B cell (primary cell): ENCODE data around the gene STAP1. TPM values are rescaled to one million over a fixed set of nuclear protein-coding genes. Genes with fewer than 3 reads are reported as not detected.
A peak's percentile ranks its signal among the peaks of the same experiment; 100 is the strongest.

ENCODE experiments used
- ATAC-seq: fragments of 200-7000 bp; cut with Tn5 transposase; one replicate; pipeline ENCODE4 v1.10.0; 2021; ENCODE audit warnings: low read depth, mild to moderate bottlenecking, moderate number of reproducible peaks, moderate library complexity
- CTCF ChIA-PET: fragments of 350-600 bp; sonication (Branson Sonifier 250); formaldehyde crosslinking; loops from one replicate; lab custom pipeline; 2021; ENCODE audit warnings: antibody characterized with exemption, inconsistent platforms; lab: Charles Lee
- POLR2A ChIA-PET: fragments of 350-600 bp; sonication (Branson Sonifier 250); formaldehyde crosslinking; loops from one replicate; lab custom pipeline; 2021; ENCODE audit warnings: antibody characterized with exemption; lab: Charles Lee
- DNase-seq: peaks from one replicate; pipeline ENCODE4 v3.0.0; 2013
- H2AFZ ChIP-seq: 2 replicates; pipeline ENCODE4 v1.6.1; 2012; ENCODE audit warnings: mild to moderate bottlenecking, low read depth, low read length; ENCODE audit not compliant: insufficient read depth, poor library complexity, severe bottlenecking
- H3K27ac ChIP-seq, 2 donors: 1 replicate in 1 of 2; 2 replicates in 1 of 2; pipeline ENCODE4 v1.5.1; 2012 to 2013; ENCODE audit warnings: low read length in 2 of 2, mild to moderate bottlenecking in 2 of 2, moderate library complexity in 1 of 2
- H3K27me3 ChIP-seq, 4 experiments: fragments of 200-600 bp in 1 of 4; sonication (generic) in 1 of 4; replicated peaks in 1 of 4; 1 replicate in 2 of 4; 2 replicates in 2 of 4; pipeline versions ENCODE4 v1.6.1 to v1.7.0; 2013 to 2016; ENCODE audit warnings: low read length in 3 of 4, mild to moderate bottlenecking in 2 of 4, mixed read lengths in 1 of 4, moderate library complexity in 1 of 4; ENCODE audit not compliant: insufficient read depth in 4 of 4, control insufficient read depth in 3 of 4; ENCODE audit errors: control extremely low read depth in 1 of 4
- H3K36me3 ChIP-seq, 2 experiments: replicated peaks in 1 of 2; 1 replicate in 1 of 2; 2 replicates in 1 of 2; pipeline versions ENCODE4 v1.6.1 to v1.7.1; 2013; ENCODE audit warnings: low read length in 1 of 2; ENCODE audit not compliant: insufficient read depth in 2 of 2, control insufficient read depth in 1 of 2; ENCODE audit errors: control extremely low read depth in 1 of 2, extremely low read depth in 1 of 2
- H3K4me1 ChIP-seq, 2 donors: fragments of 200-600 bp in 1 of 2; sonication (generic) in 1 of 2; 1 replicate in 1 of 2; 2 replicates in 1 of 2; pipeline versions ENCODE4 v1.5.1 to v1.6.1; 2013 to 2017; ENCODE audit warnings: low read length in 2 of 2; ENCODE audit not compliant: control insufficient read depth in 2 of 2, insufficient read depth in 2 of 2
- H3K4me2 ChIP-seq: replicated peaks from 2 replicates; pipeline ENCODE3; 2012; ENCODE audit warnings: mild to moderate bottlenecking, low read depth, low read length; ENCODE audit not compliant: poor library complexity, severe bottlenecking
- H3K4me3 ChIP-seq, 5 experiments: fragments of 200-600 bp in 1 of 5; sonication (generic) in 1 of 5; 1 replicate in 3 of 5; 2 replicates in 2 of 5; pipeline versions ENCODE4 v1.5.1 to v1.7.0; 2011 to 2016; ENCODE audit warnings: low read length in 4 of 5, mild to moderate bottlenecking in 4 of 5, low read depth in 2 of 5, control low read depth in 1 of 5, moderate library complexity in 1 of 5; ENCODE audit not compliant: insufficient read depth in 1 of 5; ENCODE audit errors: control extremely low read depth in 1 of 5, extremely low read depth in 1 of 5
- H3K79me2 ChIP-seq: fragments of 200-600 bp; sonication (generic); one replicate; pipeline ENCODE4 v1.6.0; 2016; ENCODE audit warnings: low read length; ENCODE audit not compliant: control insufficient read depth, insufficient read depth
- H3K9ac ChIP-seq: fragments of 200-600 bp; sonication (generic); 2 replicates; pipeline ENCODE4 v1.6.1; 2017; ENCODE audit warnings: mild to moderate bottlenecking, low read length, moderate library complexity
- H3K9me3 ChIP-seq, 3 donors: one replicate each; pipeline versions ENCODE4 v1.6.1 to v1.7.1; 2013; ENCODE audit warnings: low read length in 2 of 3; ENCODE audit not compliant: control insufficient read depth in 2 of 3, insufficient read depth in 1 of 3; ENCODE audit errors: control extremely low read depth in 1 of 3
- H4K20me1 ChIP-seq: 2 replicates; pipeline ENCODE4 v1.6.0; 2012; ENCODE audit warnings: mild to moderate bottlenecking, low read length; ENCODE audit not compliant: insufficient read depth, control insufficient read depth, poor library complexity, severe bottlenecking
- H3K27ac Mint-ChIP-seq: one replicate; pipeline ENCODE4 v1.8.0; 2021; ENCODE audit warnings: mixed read lengths
- H3K27me3 Mint-ChIP-seq: one replicate; pipeline ENCODE4 v1.8.0; 2021; ENCODE audit warnings: mixed read lengths
- H3K4me1 Mint-ChIP-seq: one replicate; pipeline ENCODE4 v1.8.0; 2021; ENCODE audit warnings: mixed read lengths
- H3K4me3 Mint-ChIP-seq: one replicate; pipeline ENCODE4 v1.8.0; 2021; ENCODE audit warnings: mixed read lengths
- H3K9me3 Mint-ChIP-seq: one replicate; pipeline ENCODE4 v1.8.0; 2022; ENCODE audit warnings: mixed read lengths; ENCODE audit not compliant: insufficient read depth
- CTCF ChIP-seq: fragments of 200-600 bp; IDR thresholded peaks from one replicate; pipeline ENCODE4 v1.8.0; 2022; ENCODE audit warnings: antibody characterized with exemption, mild to moderate bottlenecking
- EZH2 ChIP-seq: IDR thresholded peaks from 2 replicates; pipeline ENCODE4 v1.6.1; 2012; ENCODE audit warnings: borderline replicate concordance, low read depth, mild to moderate bottlenecking, moderate library complexity, low read length; ENCODE audit not compliant: insufficient read depth, poor library complexity, severe bottlenecking
- WGBS: methylation state at CpG from one replicate; pipeline ENCODE4 v1.1.5; 2013; ENCODE audit warnings: missing lambda C conversion rate; ENCODE audit not compliant: insufficient coverage; 5-methylcytosine and 5-hydroxymethylcytosine counted together
- intact Hi-C: fragments of 100-400 bp; cut with micrococcal nuclease; formaldehyde crosslinking; loops from one replicate; pipeline ENCODE4 v1.10.0; 2022
- polyA plus RNA-seq: library from polyadenylated mRNA; depleted of rRNA; stranded (reverse); fragments of >200 nt; gene quantifications from 2 replicates; pipeline ENCODE4 v1.2.3, GENCODE V29; 2012
- total RNA-seq, 2 donors: library from RNA; stranded (reverse); fragments of 120-200 nt in 1 of 2; gene quantifications; 1 replicate in 1 of 2; 2 replicates in 1 of 2; pipeline versions ENCODE4 v1.2.3 to v1.2.4, GENCODE V29; 2013 to 2022

Gene STAP1
- total and polyA plus RNA-seq, 2 donors (not counting 1 experiment from before 2014, with no cell fraction given) = 52.6 to 63.0 TPM

GRCh38 chr4:67575232-67576058 is 16.9 kb downstream of the STAP1 start:
- H3K4me1 Mint-ChIP-seq = peaks cover 70% of the 10 kb centered on the region
- WGBS = no CpG with 5 or more reads among the region's 13 CpGs
- no peaks in the 10 kb centered on the region for H3K27me3 Mint-ChIP-seq

More at GRCh38 chr4:67575232-67576058, 16.9 kb downstream of the STAP1 start:
- intact Hi-C loops = loop anchor here (1.0 kb wide), 3 partner anchors 17 to 30 kb away; partner anchors contain the start of genes CENPC and STAP1
- H3K4me3 Mint-ChIP-seq = peak overlapping the region; percentile 55
- peak overlapping the region; percentile 55 for H2AFZ ChIP-seq
- H3K27me3 ChIP-seq = no peaks in the 10 kb centered on the region
- peaks cover 57% of the 10 kb centered on the region for H3K79me2 ChIP-seq
- ATAC-seq = peak; percentile 91
- H3K27ac ChIP-seq = peak overlapping the region; percentile 76 to 92
- H3K27ac Mint-ChIP-seq = peak overlapping the region; percentile 69
- TF ChIP-seq EZH2 = no peak
- TF ChIP-seq CTCF = no peak
- H3K9me3 ChIP-seq = no peaks in the 10 kb centered on the region
- DNase-seq = peak; percentile 83
- H3K36me3 ChIP-seq = peaks cover 18 to 50% of the 10 kb centered on the region in 2 experiments
- peak overlapping the region; percentile 53 for H3K9ac ChIP-seq
- H3K4me2 ChIP-seq = peak overlapping the region; percentile 74
- no peaks in the 10 kb centered on the region for H3K9me3 Mint-ChIP-seq
- POLR2A ChIA-PET = interaction anchor here (0.9 kb wide), 1 partner anchor 23 kb away, joined by 3 read pairs; no protein-coding TSS in a partner anchor
- H3K4me3 ChIP-seq = peak overlapping the region; percentile 21 to 56 (median 39)
- peaks cover 50 to 67% of the 10 kb centered on the region in 2 donors for H3K4me1 ChIP-seq
- no peaks in the 10 kb centered on the region for H4K20me1 ChIP-seq
- CTCF ChIA-PET = interaction anchor here (1.2 kb wide), 2 partner anchors 25 to 26 kb away, joined by 3 to 6 read pairs; no protein-coding TSS in a partner anchor
